ENCODE data around the gene NPAS3.

DNA sequence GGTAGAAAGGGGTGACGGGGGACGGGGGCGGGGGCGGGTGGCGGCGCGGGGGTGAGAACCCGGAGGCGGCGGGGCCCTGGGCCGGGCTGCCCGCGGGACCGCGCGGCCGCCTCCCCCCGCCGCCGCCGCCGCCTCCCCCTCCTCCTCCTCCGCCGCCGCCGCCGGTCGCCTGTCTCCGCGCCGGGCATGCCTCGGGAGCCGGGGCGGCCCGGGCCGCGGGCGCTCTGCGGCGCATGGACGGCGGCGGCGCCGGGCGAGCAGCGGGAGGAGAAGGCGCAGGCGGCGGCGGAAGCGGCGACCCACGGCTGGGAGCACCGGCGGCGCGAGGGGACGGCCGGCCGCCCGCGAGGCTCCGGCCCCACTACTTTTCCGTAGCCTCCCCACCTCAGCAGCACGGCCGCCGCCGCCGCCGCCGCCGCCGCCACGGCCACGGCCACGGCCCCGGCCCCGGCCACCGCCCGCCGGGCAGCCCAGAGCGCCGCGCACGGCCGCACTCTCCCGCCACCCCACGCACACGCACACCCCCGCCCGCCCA is at the start of gene NPAS3:
- TF ChIP-seq, protein P1, sequence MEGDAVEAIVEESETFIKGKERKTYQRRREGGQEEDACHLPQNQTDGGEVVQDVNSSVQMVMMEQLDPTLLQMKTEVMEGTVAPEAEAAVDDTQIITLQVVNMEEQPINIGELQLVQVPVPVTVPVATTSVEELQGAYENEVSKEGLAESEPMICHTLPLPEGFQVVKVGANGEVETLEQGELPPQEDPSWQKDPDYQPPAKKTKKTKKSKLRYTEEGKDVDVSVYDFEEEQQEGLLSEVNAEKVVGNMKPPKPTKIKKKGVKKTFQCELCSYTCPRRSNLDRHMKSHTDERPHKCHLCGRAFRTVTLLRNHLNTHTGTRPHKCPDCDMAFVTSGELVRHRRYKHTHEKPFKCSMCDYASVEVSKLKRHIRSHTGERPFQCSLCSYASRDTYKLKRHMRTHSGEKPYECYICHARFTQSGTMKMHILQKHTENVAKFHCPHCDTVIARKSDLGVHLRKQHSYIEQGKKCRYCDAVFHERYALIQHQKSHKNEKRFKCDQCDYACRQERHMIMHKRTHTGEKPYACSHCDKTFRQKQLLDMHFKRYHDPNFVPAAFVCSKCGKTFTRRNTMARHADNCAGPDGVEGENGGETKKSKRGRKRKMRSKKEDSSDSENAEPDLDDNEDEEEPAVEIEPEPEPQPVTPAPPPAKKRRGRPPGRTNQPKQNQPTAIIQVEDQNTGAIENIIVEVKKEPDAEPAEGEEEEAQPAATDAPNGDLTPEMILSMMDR (IDR thresholded peaks at IDR 0.05), result no peak
- no peak for TF ChIP-seq POLR2A (IDR thresholded peaks at IDR 0.05)
